ENCODE results near the gene TMEM63A.

- TF ChIP-seq MAX (IDR thresholded peaks at IDR 0.05; ENCODE audit: low read depth, low read length) (no peak), POLR2A (IDR thresholded peaks at IDR 0.05; ENCODE audit: low read depth, low read length) (no peak), TAF1 (IDR thresholded peaks at IDR 0.05; ENCODE audit: borderline replicate concordance, low read depth, low read length) (no peak), KAT2A (conservative IDR thresholded peaks at IDR 0.05; ENCODE audit: control insufficient read depth, low read depth, low read length) (no peak), HDAC2 (IDR thresholded peaks at IDR 0.05) (no peak), BHLHE40 (IDR thresholded peaks at IDR 0.05; ENCODE audit: borderline replicate concordance in 1 of 2, low read depth in 2 of 2, low read length in 1 of 2) (no peak), CTCF (IDR thresholded peaks at IDR 0.05 in 2 of 3, conservative IDR thresholded peaks at IDR 0.05 in 1 of 3; ENCODE audit: control insufficient read depth in 2 of 3, extremely low read depth in 1 of 3, insufficient read depth in 1 of 3, low read depth in 3 of 3, low read length in 3 of 3) (no peak), SMC3 (IDR thresholded peaks at IDR 0.05; ENCODE audit: borderline replicate concordance, low read length) (no peak), ZNF24 (IDR thresholded peaks at IDR 0.05) (no peak), CBX5 (IDR thresholded peaks at IDR 0.05; ENCODE audit: low read depth) (no peak), EZH2 (IDR thresholded peaks at IDR 0.05; ENCODE audit: borderline replicate concordance, control insufficient read depth, low read depth, low read length) (no peak)
Measured at GRCh38 chr1:225813214-225813964, 68.8 kb downstream of the TMEM63A start.
